Panc1 (cell line): ENCODE results near the gene MIPEP. TPM values are rescaled to one million over a fixed set of nuclear protein-coding genes. Genes with fewer than 3 reads are reported as not detected.

ENCODE experiments used
- ATAC-seq: fragments of 200-7000 bp; cut with Tn5 transposase; 2 replicates; pipeline ENCODE4 v1.9.1; 2020; ENCODE audit warnings: mild to moderate bottlenecking, moderate library complexity
- BruUV-seq: library from RNA; stranded (reverse); fragments of 400-500 nt; replicated peaks from 2 replicates; lab custom pipeline; 2021; lab: Mats Ljungman, UMichigan
- CTCF ChIA-PET: fragments of 300-600 bp; sonication (Branson Sonifier 250); formaldehyde crosslinking; loops from one replicate; lab custom pipeline; 2022; ENCODE audit warnings: antibody characterized with exemption; lab: Charles Lee
- POLR2A ChIA-PET: fragments of 300-600 bp; sonication (Branson Sonifier 250); formaldehyde crosslinking; loops from one replicate; lab custom pipeline; 2022; ENCODE audit warnings: antibody characterized with exemption; lab: Charles Lee
- DNase-seq: peaks from one replicate; pipeline ENCODE4 v3.0.0-alpha.2; 2010; ENCODE audit warnings: low read depth, low spot score
- H3K27ac ChIP-seq: 2 replicates; pipeline ENCODE4 v1.5.1; 2011; ENCODE audit warnings: mild to moderate bottlenecking, low read length, inconsistent platforms
- H3K27me3 ChIP-seq: fragments of 200-500 bp; sonication (Bioruptor generic); 2 replicates; pipeline ENCODE4 v1.6.0; 2014; ENCODE audit warnings: low read length, inconsistent platforms; ENCODE audit not compliant: control insufficient read depth, insufficient read depth
- H3K36me3 ChIP-seq: fragments of 200-500 bp; sonication (Bioruptor generic); 2 replicates; pipeline ENCODE4 v1.5.1; 2014; ENCODE audit warnings: inconsistent platforms, mild to moderate bottlenecking, low read length, moderate library complexity; ENCODE audit not compliant: control insufficient read depth, insufficient read depth
- H3K4me1 ChIP-seq: 2 replicates; pipeline ENCODE4 v1.5.1; 2011; ENCODE audit warnings: inconsistent platforms, mild to moderate bottlenecking, low read length, moderate library complexity; ENCODE audit not compliant: control insufficient read depth, insufficient read depth
- H3K4me3 ChIP-seq, 2 experiments: 2 replicates each; pipeline ENCODE4 v1.5.1; 2011 to 2012; ENCODE audit warnings: low read depth in 2 of 2, low read length in 2 of 2, mild to moderate bottlenecking in 2 of 2, inconsistent platforms in 1 of 2, moderate library complexity in 1 of 2
- H3K9me3 ChIP-seq: fragments of 200-500 bp; sonication (Bioruptor generic); 2 replicates; pipeline ENCODE4 v1.5.1; 2014; ENCODE audit warnings: low read depth, mild to moderate bottlenecking, inconsistent platforms, low read length, moderate library complexity; ENCODE audit not compliant: control insufficient read depth, insufficient read depth
- CTCF ChIP-seq: fragments of 450-650 bp; IDR thresholded peaks from 2 replicates; pipeline ENCODE4 v1.5.1; 2017; ENCODE audit warnings: mild to moderate bottlenecking
- POLR2AphosphoS5 ChIP-seq: IDR thresholded peaks from 2 replicates; pipeline ENCODE4 v1.6.1; 2012; ENCODE audit warnings: mild to moderate bottlenecking, low read depth, low read length, moderate library complexity
- REST ChIP-seq, 2 experiments: IDR thresholded peaks; 2 replicates each; pipeline ENCODE4 v1.6.1; 2011 to 2012; ENCODE audit warnings: low read depth in 2 of 2, control low read depth in 1 of 2, low read length in 1 of 2, mild to moderate bottlenecking in 1 of 2, moderate library complexity in 1 of 2; ENCODE audit not compliant: insufficient read depth in 1 of 2
- SIN3A ChIP-seq: IDR thresholded peaks from 2 replicates; pipeline ENCODE4 v1.6.1; 2012; ENCODE audit warnings: low read depth, mild to moderate bottlenecking, low read length, moderate library complexity, borderline replicate concordance; ENCODE audit not compliant: insufficient read depth
- TCF7L2 ChIP-seq: IDR thresholded peaks from 2 replicates; pipeline ENCODE4 v1.6.1; 2011; ENCODE audit warnings: mild to moderate bottlenecking, low read depth, low read length, inconsistent platforms
- in situ Hi-C: cut with HindIII; loops from 2 replicates; pipeline ENCODE4 v1.10.0; 2016; ENCODE audit warnings: low sequenced_read_pairs, low pct_unique_long_range_greater_than_20kb
- intact Hi-C: fragments of 100-400 bp; cut with micrococcal nuclease; formaldehyde crosslinking; loops from one replicate; pipeline ENCODE4 v1.10.0; 2022; ENCODE audit not compliant: unreplicated experiment
- total RNA-seq: library from RNA; stranded (reverse); gene quantifications from one replicate; pipeline ENCODE4 v1.2.1, GENCODE V29; 2021; ENCODE audit not compliant: unreplicated experiment

Gene MIPEP
- total RNA-seq, 1 experiment from 2014 or later = 13.8 TPM

- intact Hi-C loops = no loop called here
- no peaks in the 10 kb centered on the region for H3K4me1 ChIP-seq
- no peaks in the 10 kb centered on the region for H3K9me3 ChIP-seq
- no peaks in the 10 kb centered on the region for H3K36me3 ChIP-seq
- ChIA-PET CTCF (no interaction called here), POLR2A (no interaction called here)
- H3K27me3 ChIP-seq = no peaks in the 10 kb centered on the region
- BruUV-seq = no TSS peak
- in situ Hi-C loops = no loop called here
- H3K27ac ChIP-seq = no peak overlapping the region
- ATAC-seq (peak; percentile 38; the same call in 1 of the 2 replicates), DNase-seq (peak; percentile 67)
- H3K4me3 ChIP-seq = no peak overlapping the region
- no peak for TF ChIP-seq POLR2AphosphoS5
Observed at GRCh38 chr13:23750383-23751121, 138.6 kb downstream of the MIPEP start.

- intact Hi-C loops = no loop called here
- ATAC-seq (no peak), DNase-seq (no peak)
- Histone ChIP-seq H3K36me3 (no peaks in the 10 kb centered on the region), H3K27me3 (no peaks in the 10 kb centered on the region), H3K4me3 (no peak overlapping the region), H3K9me3 (no peaks in the 10 kb centered on the region), H3K4me1 (no peaks in the 10 kb centered on the region), H3K27ac (no peak overlapping the region)
- no peak for TF ChIP-seq REST (IDR thresholded peaks at IDR 0.05; ENCODE audit: insufficient read depth in 1 of 2, low read depth in 2 of 2, low read length in 1 of 2)
- TF ChIP-seq CTCF = no peak
- TF ChIP-seq POLR2AphosphoS5 = no peak
- no peak for TF ChIP-seq SIN3A
- no peak for TF ChIP-seq TCF7L2
- POLR2A ChIA-PET = no interaction called here
- in situ Hi-C loops = no loop called here
- no TSS peak for BruUV-seq
- CTCF ChIA-PET = no interaction called here
Observed at GRCh38 chr13:23749288-23749873, 139.8 kb downstream of the MIPEP start.
